Measurements from ENCODE around the gene CAND2.

DNA sequence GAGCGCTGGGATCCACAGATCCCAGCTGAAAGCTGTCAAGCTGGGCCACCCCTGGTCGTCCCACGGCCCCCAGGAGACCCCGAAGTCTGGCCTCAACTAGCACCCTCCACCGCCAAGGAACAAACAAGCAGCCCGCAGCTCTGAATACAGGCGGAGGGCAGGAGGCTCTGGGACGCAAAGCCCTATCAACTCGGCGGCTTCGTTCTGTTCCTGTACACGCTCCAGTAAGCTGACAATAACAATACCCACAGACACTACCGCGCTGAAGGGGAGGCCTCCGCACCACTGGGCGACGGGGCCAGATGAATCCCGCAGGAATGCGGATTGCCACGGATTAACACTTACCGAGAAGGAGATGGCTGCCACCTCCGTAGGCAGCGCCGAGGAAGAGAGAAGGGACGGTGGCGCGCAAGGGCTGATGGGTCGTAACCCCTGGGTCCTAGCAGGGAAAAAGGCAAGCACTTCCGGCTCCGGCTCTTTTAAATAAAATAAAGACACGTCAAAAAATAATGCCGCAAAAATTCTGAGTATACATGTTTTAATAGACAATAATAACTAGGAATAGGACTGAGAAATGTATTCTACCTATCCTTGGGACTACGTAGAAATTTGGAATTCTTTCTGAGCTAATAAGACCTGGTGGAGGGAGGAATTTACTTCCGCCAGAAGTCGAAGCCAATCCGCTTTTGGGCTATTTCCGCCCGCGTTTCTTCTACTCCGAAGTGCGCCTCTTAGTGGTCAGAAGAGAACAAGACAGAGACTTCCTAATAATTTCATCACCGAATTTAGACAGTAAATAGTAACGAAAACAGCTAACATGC, 44.9 kb downstream of the CAND2 start, which contains the start of gene RPL32:
- TF ChIP-seq, protein P1, sequence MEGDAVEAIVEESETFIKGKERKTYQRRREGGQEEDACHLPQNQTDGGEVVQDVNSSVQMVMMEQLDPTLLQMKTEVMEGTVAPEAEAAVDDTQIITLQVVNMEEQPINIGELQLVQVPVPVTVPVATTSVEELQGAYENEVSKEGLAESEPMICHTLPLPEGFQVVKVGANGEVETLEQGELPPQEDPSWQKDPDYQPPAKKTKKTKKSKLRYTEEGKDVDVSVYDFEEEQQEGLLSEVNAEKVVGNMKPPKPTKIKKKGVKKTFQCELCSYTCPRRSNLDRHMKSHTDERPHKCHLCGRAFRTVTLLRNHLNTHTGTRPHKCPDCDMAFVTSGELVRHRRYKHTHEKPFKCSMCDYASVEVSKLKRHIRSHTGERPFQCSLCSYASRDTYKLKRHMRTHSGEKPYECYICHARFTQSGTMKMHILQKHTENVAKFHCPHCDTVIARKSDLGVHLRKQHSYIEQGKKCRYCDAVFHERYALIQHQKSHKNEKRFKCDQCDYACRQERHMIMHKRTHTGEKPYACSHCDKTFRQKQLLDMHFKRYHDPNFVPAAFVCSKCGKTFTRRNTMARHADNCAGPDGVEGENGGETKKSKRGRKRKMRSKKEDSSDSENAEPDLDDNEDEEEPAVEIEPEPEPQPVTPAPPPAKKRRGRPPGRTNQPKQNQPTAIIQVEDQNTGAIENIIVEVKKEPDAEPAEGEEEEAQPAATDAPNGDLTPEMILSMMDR (IDR thresholded peaks at IDR 0.05) = peak; percentile 72 to 83 (median 81)
- peak; percentile 85 for TF ChIP-seq POLR2A (IDR thresholded peaks at IDR 0.05)
- no peak for TF ChIP-seq EP300 (IDR thresholded peaks at IDR 0.05)
